PFSK-1 (cell line): ENCODE results near the gene UBE4B.

ENCODE experiments used
- FOXP2 ChIP-seq: optimal IDR thresholded peaks from 2 replicates; pipeline ENCODE3; 2011; ENCODE audit warnings: borderline replicate concordance, control low read depth, inconsistent platforms; ENCODE audit not compliant: insufficient read depth; ENCODE audit errors: extremely low read length, extremely low read depth
- POLR2AphosphoS5 ChIP-seq: IDR thresholded peaks from 2 replicates; pipeline ENCODE4 v1.6.1; 2012; ENCODE audit warnings: low read depth, mild to moderate bottlenecking, control low read depth, low read length, moderate library complexity
- SIN3A ChIP-seq: IDR thresholded peaks from 2 replicates; pipeline ENCODE4 v1.6.1; 2012; ENCODE audit warnings: mild to moderate bottlenecking, low read length, moderate library complexity, borderline replicate concordance; ENCODE audit not compliant: insufficient read depth
- TAF1 ChIP-seq: IDR thresholded peaks from 2 replicates; pipeline ENCODE4 v1.6.1; 2012; ENCODE audit warnings: low read length, control low read depth, borderline replicate concordance; ENCODE audit not compliant: insufficient read depth
- TF ChIP-seq, protein P1 (sequence below), 2 experiments: IDR thresholded peaks; 2 replicates each; pipeline versions ENCODE4 v1.6.1 to v1.8.0; 2011 to 2012; ENCODE audit warnings: low read depth in 2 of 2, low read length in 2 of 2, control low read depth in 1 of 2, inconsistent platforms in 1 of 2, mild to moderate bottlenecking in 1 of 2, moderate library complexity in 1 of 2; ENCODE audit not compliant: insufficient read depth in 1 of 2

The UBE4B gene

DNA sequence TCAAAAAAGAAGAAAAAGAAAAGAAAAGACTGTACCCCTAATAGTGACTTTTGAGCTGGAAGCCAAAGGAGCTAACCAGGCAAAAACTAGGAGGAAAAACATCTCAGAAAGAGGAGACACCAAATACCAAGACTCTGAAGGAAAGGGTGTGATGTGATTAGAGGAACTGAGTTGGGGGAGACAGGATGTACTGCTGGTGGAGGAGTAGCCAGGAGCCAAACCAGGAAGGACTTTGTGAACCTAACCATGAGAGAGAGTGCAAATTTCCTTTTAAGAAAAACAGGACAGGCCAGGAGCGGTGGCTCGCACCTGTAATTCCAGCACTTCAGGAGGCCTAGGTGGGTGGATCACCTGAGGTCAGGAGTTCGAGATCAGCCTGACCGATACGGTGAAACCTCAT lies 39.8 kb upstream of the UBE4B start:
- no peak for TF ChIP-seq FOXP2

DNA sequence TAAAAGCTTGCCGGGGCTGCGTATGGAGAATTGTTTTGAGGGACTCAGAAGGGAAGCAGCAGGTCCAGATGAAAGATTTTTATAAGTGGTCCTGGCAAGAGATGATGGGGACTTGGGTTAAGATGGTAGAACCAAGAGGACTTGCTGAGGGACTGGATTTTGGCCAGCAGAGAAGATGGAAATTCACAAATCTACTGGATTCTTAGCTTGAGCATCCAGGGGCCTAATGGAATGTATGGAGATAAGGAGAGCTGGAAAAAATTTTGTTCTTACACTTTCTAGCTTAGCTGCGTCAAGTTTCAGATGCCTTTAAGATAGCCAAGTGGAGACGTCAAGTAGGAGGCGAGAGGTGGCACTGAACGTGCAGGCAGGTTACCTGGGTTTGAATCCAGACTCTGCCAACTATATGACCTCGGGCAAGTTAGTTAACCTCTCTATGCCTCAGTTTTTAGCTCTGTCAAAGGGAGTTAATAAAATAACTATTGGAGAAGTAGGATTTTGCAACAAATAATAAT lies 39.1 kb upstream of the UBE4B start:
- TF ChIP-seq SIN3A, result no peak
- TF ChIP-seq FOXP2, result no peak
- TF ChIP-seq TAF1, result no peak
- TF ChIP-seq, protein P1, sequence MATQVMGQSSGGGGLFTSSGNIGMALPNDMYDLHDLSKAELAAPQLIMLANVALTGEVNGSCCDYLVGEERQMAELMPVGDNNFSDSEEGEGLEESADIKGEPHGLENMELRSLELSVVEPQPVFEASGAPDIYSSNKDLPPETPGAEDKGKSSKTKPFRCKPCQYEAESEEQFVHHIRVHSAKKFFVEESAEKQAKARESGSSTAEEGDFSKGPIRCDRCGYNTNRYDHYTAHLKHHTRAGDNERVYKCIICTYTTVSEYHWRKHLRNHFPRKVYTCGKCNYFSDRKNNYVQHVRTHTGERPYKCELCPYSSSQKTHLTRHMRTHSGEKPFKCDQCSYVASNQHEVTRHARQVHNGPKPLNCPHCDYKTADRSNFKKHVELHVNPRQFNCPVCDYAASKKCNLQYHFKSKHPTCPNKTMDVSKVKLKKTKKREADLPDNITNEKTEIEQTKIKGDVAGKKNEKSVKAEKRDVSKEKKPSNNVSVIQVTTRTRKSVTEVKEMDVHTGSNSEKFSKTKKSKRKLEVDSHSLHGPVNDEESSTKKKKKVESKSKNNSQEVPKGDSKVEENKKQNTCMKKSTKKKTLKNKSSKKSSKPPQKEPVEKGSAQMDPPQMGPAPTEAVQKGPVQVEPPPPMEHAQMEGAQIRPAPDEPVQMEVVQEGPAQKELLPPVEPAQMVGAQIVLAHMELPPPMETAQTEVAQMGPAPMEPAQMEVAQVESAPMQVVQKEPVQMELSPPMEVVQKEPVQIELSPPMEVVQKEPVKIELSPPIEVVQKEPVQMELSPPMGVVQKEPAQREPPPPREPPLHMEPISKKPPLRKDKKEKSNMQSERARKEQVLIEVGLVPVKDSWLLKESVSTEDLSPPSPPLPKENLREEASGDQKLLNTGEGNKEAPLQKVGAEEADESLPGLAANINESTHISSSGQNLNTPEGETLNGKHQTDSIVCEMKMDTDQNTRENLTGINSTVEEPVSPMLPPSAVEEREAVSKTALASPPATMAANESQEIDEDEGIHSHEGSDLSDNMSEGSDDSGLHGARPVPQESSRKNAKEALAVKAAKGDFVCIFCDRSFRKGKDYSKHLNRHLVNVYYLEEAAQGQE (IDR thresholded peaks at IDR 0.05; ENCODE audit: insufficient read depth in 1 of 2, low read depth in 2 of 2, low read length in 2 of 2), result no peak
- no peak for TF ChIP-seq POLR2AphosphoS5

DNA sequence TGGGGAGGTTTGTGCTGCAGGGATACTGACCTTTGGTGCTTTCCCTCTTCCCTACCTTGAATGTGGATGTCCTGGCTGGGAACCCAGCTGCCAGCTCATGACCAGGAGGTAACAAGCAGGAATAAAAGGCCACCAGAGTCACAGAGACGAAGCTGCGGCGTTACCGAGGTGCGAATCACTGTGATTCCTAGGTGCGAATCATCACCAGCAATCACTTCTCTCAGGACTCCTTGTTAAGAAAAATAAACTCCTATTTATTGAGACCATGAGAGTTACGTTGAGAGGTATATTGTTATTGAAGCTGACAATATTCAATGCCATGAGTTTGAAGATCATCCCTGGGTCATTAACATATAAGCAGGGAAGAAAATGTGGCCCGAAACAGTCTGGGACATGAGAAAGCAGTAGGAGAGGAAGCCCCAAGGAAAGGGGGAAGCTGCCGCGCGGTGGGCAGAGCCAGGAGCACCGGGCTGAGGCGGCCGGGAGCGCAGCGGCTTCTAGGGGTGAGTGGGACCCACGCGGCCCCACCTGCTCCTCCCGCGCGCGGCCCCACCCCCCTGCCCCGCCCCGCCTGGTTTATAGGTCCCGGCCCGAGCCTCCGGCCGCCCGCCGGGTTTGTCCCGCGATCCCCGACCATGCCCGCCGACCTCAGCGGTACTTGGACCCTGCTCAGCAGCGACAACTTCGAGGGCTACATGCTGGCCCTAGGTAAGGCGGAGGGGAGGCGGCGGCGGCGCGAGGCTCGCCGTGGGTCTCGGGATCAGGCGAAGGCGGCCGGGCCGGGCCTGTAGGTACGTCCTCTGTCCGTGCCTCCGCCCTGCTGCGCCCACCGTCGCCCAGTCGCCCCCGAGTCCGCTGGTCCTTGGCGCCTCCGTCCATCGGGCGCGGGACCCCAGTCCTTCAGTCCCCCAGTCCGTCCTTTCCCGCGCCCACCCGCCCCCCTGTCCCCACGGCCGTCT lies 35.9 kb upstream of the UBE4B start, which contains the start of gene RBP7:
Gene RBP7 (plus strand): TSS at position 605 of the 959 bp plus-strand sequence. CDS start 31 bp downstream, at position 636.
- TF ChIP-seq FOXP2 (no peak), TAF1 (no peak), SIN3A (no peak), POLR2AphosphoS5 (no peak)
- TF ChIP-seq, protein P1 (IDR thresholded peaks at IDR 0.05; ENCODE audit: insufficient read depth in 1 of 2, low read depth in 2 of 2, low read length in 2 of 2), result no peak

DNA sequence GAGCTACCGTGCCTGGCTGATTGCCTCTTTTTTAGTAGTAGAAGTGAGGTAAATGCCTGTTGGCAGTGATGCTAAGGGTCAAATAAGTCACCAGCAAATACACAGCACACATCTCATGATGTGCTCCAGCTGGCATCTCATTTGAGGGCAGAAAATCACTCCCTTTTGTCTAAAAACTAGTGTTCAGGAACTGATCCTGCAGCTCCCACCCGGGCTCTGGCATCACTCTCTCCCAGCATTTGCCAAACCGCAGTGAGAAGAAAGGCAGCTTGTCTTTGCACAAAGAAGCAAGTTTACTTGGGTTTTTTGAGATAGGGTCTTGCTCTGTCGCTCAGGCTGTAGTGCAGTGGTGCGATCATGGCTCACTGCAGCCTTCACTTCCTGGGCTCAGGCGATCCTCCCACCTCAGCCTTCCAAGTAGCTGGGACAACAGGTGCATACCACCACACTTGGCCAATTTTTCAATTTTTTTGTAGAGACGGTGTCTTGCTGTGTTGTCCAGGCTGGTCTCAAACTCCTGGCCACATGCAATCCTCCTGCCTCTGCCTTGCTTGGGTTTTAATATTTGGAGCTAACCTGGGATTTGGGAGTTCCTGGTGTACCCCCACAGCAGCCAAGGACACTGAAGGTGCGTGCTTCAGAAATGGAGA lies 31.6 kb upstream of the UBE4B start:
- no peak for TF ChIP-seq POLR2AphosphoS5
- TF ChIP-seq SIN3A, result no peak
- TF ChIP-seq, protein P1 (IDR thresholded peaks at IDR 0.05; ENCODE audit: insufficient read depth in 1 of 2, low read depth in 2 of 2, low read length in 2 of 2), result no peak
- TF ChIP-seq FOXP2, result no peak
- TF ChIP-seq TAF1, result no peak

DNA sequence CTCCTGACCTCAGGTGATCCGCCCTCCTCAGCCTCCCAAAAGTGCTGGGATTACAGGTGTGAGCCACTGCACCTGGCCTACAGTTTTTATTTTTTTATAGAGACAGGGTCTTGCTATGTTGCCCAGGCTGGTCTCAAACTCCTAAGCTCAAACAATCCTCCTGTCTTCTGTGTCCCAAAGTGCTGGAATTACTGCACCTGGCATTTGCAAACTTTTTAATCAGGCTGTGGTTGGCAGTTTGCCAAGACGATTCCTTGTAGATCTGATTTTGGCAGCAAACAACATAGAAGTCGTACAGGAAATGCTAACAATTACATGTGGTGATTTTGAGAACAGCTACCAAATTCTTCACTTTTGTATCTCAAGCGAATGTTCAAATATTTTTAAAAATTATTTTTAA lies 25.6 kb upstream of the UBE4B start:
- TF ChIP-seq TAF1 (no peak), FOXP2 (no peak), POLR2AphosphoS5 (no peak), SIN3A (no peak)
- TF ChIP-seq, protein P1 (IDR thresholded peaks at IDR 0.05; ENCODE audit: insufficient read depth in 1 of 2, low read depth in 2 of 2, low read length in 2 of 2), result no peak
